PFSK-1 (cell line): Measurements from ENCODE around the gene SKAP1.

Experiments
- FOXP2 ChIP-seq: optimal IDR thresholded peaks from 2 replicates; pipeline ENCODE3; 2011; ENCODE audit warnings: borderline replicate concordance, control low read depth, inconsistent platforms; ENCODE audit not compliant: insufficient read depth; ENCODE audit errors: extremely low read length, extremely low read depth
- POLR2AphosphoS5 ChIP-seq: IDR thresholded peaks from 2 replicates; pipeline ENCODE4 v1.6.1; 2012; ENCODE audit warnings: low read depth, mild to moderate bottlenecking, control low read depth, low read length, moderate library complexity
- SIN3A ChIP-seq: IDR thresholded peaks from 2 replicates; pipeline ENCODE4 v1.6.1; 2012; ENCODE audit warnings: mild to moderate bottlenecking, low read length, moderate library complexity, borderline replicate concordance; ENCODE audit not compliant: insufficient read depth
- TAF1 ChIP-seq: IDR thresholded peaks from 2 replicates; pipeline ENCODE4 v1.6.1; 2012; ENCODE audit warnings: low read length, control low read depth, borderline replicate concordance; ENCODE audit not compliant: insufficient read depth
- TF ChIP-seq, protein P1 (sequence below), 2 experiments: IDR thresholded peaks; 2 replicates each; pipeline versions ENCODE4 v1.6.1 to v1.8.0; 2011 to 2012; ENCODE audit warnings: low read depth in 2 of 2, low read length in 2 of 2, control low read depth in 1 of 2, inconsistent platforms in 1 of 2, mild to moderate bottlenecking in 1 of 2, moderate library complexity in 1 of 2; ENCODE audit not compliant: insufficient read depth in 1 of 2

SKAP1 gene

DNA sequence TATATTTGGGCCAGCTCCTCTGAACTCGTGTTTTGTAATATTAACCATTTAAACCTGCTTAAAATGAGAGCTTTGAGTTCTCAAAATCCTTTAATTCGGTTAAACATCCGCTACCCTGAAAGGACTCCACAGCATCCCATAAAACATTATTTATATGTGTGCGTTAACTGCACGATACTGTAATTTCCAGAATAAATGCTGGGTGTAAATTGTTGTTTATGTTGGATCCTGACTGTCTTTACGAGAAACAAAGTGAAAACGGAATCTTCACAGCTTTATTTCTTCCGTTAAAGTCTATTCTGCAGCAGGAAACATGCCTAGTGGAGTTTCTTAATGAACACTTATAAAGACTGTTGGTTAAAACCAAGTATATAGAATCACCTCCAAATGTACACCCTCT is 179.1 kb downstream of the SKAP1 start:
- TF ChIP-seq, protein P1, sequence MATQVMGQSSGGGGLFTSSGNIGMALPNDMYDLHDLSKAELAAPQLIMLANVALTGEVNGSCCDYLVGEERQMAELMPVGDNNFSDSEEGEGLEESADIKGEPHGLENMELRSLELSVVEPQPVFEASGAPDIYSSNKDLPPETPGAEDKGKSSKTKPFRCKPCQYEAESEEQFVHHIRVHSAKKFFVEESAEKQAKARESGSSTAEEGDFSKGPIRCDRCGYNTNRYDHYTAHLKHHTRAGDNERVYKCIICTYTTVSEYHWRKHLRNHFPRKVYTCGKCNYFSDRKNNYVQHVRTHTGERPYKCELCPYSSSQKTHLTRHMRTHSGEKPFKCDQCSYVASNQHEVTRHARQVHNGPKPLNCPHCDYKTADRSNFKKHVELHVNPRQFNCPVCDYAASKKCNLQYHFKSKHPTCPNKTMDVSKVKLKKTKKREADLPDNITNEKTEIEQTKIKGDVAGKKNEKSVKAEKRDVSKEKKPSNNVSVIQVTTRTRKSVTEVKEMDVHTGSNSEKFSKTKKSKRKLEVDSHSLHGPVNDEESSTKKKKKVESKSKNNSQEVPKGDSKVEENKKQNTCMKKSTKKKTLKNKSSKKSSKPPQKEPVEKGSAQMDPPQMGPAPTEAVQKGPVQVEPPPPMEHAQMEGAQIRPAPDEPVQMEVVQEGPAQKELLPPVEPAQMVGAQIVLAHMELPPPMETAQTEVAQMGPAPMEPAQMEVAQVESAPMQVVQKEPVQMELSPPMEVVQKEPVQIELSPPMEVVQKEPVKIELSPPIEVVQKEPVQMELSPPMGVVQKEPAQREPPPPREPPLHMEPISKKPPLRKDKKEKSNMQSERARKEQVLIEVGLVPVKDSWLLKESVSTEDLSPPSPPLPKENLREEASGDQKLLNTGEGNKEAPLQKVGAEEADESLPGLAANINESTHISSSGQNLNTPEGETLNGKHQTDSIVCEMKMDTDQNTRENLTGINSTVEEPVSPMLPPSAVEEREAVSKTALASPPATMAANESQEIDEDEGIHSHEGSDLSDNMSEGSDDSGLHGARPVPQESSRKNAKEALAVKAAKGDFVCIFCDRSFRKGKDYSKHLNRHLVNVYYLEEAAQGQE (IDR thresholded peaks at IDR 0.05; ENCODE audit: insufficient read depth in 1 of 2, low read depth in 2 of 2, low read length in 2 of 2) = no peak
- no peak for TF ChIP-seq TAF1
- TF ChIP-seq SIN3A = no peak
- no peak for TF ChIP-seq POLR2AphosphoS5
- no peak for TF ChIP-seq FOXP2

DNA sequence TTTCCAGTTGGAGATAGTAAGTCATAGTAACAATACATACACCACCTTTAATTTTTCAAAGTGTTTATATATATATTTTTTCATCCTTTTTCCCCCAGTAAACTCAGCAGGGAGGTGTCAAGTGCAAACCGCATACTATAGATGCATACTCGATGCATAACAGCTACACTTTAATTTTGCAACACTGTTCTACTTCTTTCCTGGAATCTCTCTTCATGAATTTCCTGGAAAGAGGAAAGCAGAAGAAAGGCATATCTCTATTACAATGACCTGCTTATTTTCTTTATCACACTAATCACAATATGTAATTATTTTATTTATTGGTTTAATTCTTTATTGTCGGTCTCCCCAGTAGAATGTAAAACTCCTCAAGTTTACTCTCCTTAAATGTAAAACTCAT is 182.4 kb downstream of the SKAP1 start:
- TF ChIP-seq FOXP2 = no peak
- TF ChIP-seq, protein P1 (IDR thresholded peaks at IDR 0.05; ENCODE audit: insufficient read depth in 1 of 2, low read depth in 2 of 2, low read length in 2 of 2) = no peak

- TF ChIP-seq POLR2AphosphoS5 (no peak), FOXP2 (no peak), SIN3A (no peak), TAF1 (no peak)
- TF ChIP-seq, protein P1 (IDR thresholded peaks at IDR 0.05; ENCODE audit: insufficient read depth in 1 of 2, low read depth in 2 of 2, low read length in 2 of 2) = no peak
Observed at GRCh38 chr17:48247038-48247437, 183.0 kb downstream of the SKAP1 start.

GRCh38 chr17:48246612-48247011 is 183.4 kb downstream of the SKAP1 start:
- TF ChIP-seq TAF1 (no peak), POLR2AphosphoS5 (no peak), SIN3A (no peak), FOXP2 (no peak)
- TF ChIP-seq, protein P1 (IDR thresholded peaks at IDR 0.05; ENCODE audit: insufficient read depth in 1 of 2, low read depth in 2 of 2, low read length in 2 of 2) = no peak

DNA sequence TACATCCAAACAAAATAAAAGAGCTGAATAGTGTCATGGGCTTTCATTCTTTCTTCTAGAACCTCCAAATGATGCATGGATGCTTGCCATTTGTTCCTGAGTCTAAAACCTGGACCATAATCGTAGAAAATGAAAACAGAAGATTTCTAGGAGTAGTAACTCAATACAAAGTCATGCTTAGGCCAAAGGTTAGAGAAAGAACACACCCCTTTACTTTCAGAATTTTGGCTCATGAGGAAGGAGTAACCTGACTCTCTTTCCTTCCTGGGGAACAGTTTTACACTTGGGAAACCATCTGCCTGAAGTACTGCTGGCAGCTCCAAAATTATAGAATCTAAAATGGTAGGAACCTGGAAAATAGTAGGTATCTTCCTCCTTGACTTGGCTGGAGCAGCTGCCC is 185.2 kb downstream of the SKAP1 start:
- no peak for TF ChIP-seq FOXP2
- TF ChIP-seq POLR2AphosphoS5 = no peak
- TF ChIP-seq, protein P1 (IDR thresholded peaks at IDR 0.05; ENCODE audit: insufficient read depth in 1 of 2, low read depth in 2 of 2, low read length in 2 of 2) = no peak
- TF ChIP-seq SIN3A = no peak
- no peak for TF ChIP-seq TAF1
